Fibroblast of pulmonary artery (primary cell): ENCODE results near the gene FRMD6.

Experiments
- DNase-seq: peaks from one replicate; pipeline ENCODE4 v3.0.0-alpha.2; 2010; ENCODE audit warnings: low read depth
- H3K4me3 ChIP-seq: replicated peaks from 2 replicates; pipeline ENCODE4 v1.5.1; 2011; ENCODE audit warnings: low read depth, mild to moderate bottlenecking, control low read depth, low read length, moderate library complexity
- TF ChIP-seq, protein P1 (sequence below): IDR thresholded peaks from 2 replicates; pipeline ENCODE4 v1.5.1; 2011; ENCODE audit warnings: mild to moderate bottlenecking, control low read depth, low read length, inconsistent platforms; ENCODE audit errors: missing control alignments

The FRMD6 gene

DNA sequence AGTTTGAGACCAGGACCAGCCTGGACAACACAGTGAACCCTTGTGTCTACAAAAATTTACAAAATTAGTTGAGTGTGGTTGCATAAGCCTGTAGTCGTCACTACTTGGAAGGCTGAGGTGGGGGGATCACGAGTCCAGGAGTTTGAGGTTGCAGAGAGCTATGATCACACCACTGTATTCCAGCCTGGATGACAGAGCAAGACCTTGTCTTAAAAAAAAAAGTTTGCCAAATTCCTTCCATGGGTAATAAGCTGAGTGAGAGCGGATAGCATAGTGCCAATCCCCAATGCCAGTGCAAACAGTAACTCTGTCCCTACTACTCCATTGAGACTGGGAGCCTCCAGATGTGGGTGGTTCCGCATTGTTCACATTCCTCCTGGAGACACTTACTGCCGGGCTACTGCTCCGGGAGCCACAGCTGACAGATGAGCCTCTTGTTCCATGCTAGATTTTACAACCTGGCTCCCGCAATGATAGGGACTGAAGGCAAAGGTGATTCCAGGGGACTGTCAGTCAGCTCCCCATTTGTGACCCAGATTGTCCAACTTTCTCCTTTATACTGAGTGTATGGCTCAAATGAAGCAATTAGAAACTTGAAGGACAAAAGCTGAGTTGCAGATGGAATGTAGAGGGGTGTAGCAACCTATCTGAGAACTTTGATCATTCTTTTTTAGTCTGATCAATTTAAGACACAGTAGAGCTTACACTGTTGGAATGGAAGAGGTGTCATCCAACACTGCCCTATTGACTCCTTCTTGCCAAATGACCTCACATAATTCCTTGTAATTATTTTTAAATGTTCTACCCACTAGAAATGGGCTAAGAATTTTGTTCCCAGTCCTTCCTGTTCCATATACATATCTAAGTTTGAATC, 13.4 kb upstream of the FRMD6 start:
- no peak overlapping the region for H3K4me3 ChIP-seq
- DNase-seq, result peak; percentile 45
- TF ChIP-seq, protein P1, sequence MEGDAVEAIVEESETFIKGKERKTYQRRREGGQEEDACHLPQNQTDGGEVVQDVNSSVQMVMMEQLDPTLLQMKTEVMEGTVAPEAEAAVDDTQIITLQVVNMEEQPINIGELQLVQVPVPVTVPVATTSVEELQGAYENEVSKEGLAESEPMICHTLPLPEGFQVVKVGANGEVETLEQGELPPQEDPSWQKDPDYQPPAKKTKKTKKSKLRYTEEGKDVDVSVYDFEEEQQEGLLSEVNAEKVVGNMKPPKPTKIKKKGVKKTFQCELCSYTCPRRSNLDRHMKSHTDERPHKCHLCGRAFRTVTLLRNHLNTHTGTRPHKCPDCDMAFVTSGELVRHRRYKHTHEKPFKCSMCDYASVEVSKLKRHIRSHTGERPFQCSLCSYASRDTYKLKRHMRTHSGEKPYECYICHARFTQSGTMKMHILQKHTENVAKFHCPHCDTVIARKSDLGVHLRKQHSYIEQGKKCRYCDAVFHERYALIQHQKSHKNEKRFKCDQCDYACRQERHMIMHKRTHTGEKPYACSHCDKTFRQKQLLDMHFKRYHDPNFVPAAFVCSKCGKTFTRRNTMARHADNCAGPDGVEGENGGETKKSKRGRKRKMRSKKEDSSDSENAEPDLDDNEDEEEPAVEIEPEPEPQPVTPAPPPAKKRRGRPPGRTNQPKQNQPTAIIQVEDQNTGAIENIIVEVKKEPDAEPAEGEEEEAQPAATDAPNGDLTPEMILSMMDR, result no peak

DNA sequence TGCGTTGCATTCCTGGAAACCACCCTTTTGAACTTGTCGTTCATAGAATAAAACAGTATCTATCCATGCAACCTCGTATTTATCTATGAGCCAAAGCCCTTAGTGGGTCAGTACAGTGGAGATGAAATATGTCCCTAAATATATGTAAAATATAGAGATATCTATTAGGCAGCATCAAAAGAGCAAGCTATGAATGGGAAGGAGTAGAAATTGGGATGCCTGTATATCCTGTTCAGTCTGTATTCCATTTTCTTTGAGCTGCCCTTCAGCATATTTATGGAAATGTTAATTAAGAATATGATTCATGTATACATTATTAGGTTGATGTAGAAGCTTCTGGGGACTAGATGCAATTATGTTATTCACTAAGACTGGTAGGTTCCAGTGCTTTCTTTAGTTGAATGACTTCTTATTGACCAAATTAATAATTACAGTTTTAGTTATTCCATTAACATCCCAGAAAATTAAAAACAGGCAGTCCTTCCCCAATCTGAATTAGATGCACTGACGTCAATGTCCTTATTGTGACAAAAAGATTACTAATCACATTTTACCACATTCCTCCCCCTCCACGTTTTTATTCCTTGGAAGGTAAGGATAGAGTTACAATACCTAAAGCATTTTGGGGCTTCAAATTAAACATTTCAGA, 11.9 kb upstream of the FRMD6 start:
- TF ChIP-seq, protein P1, result no peak
- no peak for DNase-seq
- H3K4me3 ChIP-seq, result no peak overlapping the region

DNA sequence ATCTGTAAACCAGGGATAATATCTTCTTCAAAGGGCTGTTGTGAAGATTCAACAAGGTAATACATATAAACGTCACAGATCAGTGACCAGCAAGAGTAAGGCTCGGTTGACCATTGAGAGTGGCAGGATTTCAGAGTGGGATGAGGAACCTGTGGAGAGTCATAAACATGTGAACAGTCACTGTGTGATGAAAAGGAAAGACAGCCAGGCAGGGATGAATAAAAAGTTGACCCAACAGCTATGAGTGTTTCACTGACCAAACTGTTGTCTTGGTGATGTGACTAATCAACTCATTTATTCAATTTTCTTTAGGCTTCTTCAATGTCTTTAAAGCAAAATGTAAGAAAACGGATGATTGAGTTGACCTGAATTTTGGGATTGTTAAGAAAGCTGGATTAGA, 8.6 kb upstream of the FRMD6 start:
- DNase-seq, result no peak
- TF ChIP-seq, protein P1, result no peak
- no peak overlapping the region for H3K4me3 ChIP-seq

DNA sequence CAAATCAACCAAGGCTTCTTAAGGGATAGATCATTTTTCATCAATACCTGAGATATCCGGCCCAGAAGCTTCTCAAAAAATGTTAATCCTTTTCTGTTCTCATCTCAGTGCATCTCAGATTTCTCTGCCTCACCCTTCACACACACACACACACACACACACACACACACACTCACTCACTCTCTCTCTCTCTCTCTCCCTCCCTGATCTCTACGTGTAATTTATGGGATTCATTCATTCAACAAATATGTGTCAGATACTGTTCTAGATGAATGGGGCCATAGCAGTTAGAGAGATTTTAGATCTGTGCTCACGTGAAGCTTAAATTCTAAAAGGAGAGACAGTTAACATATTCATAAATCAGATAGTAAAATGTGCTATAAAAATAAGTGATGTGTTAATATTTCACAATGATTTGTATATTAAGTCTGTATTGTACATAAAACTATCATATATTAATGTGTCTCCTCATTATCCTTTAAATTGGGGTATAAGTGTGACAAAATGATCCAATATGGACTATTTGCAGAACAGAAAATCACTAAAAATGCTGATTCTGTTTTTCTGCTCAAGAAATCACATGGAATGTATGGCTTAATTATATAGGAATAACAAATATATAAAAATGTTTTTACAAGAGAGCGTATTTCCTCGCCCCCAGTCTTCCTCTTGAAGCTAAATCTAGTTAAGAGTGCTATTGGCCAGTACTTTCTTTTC, 7.3 kb upstream of the FRMD6 start:
- TF ChIP-seq, protein P1, result no peak
- DNase-seq, result no peak
- no peak overlapping the region for H3K4me3 ChIP-seq

DNA sequence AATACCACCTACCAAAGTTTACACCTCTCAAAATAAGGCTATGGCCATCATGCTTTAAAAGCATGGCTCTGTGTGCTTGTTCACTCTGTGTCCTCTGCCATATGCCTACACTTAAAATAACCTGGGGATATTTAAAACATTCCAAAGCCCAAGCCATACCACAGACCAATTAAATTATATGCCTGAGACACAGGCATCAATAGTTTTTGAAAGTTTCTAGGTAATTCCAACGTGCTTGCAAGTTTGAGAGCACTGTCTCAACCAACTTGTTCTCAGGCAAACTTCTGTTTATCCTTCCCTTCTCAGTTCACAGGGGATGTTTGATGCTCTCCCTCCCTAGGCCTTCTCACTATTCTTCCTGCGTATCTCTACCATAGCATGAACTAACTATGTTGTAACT, 3.4 kb upstream of the FRMD6 start:
- DNase-seq, result no peak
- TF ChIP-seq, protein P1, result no peak
- H3K4me3 ChIP-seq, result no peak overlapping the region

DNA sequence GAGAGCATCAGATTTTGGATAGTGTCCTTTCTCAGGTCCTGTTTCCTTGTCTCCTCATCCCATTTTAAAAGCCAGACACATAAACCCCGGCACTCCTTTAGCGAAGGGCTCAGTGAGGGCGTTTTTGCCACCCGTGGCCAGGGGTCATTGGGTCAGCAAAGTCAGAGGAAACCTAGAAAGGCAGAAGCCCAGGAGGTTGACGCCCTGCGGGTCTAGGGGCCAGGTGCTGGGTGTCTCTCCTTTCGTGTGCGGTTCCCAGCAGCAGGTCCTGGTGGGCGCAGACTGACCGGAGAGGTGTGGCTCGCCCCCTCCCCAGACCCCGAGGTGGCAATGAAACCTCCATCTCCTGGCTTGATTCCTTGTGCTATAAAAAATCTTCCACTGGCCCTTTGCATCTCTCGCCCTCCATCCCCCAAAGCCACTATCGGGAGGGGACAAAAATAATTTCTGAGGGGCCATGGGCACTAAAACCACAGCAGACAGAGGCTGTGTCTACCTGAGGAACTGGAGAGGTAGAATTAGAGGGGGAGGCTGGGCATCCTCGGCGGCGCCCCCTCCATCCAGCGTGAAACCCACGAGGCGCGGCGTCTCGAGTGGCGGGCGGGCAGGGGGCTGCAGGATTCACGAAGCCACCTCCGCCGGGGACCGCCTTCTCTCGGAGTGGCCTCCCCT, 858 bp upstream of the FRMD6 start:
- TF ChIP-seq, protein P1, result no peak
- no peak for DNase-seq
- peak overlapping the region; percentile 78 for H3K4me3 ChIP-seq
